ENCODE data around the gene CNTNAP2.
"Not testable (repeated sequence)": the region's sequence is repeated elsewhere in the genome, so short reads cannot be mapped to it uniquely, and the experiment has no call there.

CNTNAP2 gene

GRCh38 chr7:148277042-148277660, 2160.6 kb downstream of the CNTNAP2 start:
- Mint-ChIP-seq H3K4me1 (ENCODE audit: low read depth in 2 of 2) (no peaks in the 10 kb centered on the region), H3K27me3 (peaks cover 33 to 36% of the 10 kb centered on the region in 2 donors), H3K36me3 (ENCODE audit: insufficient read depth) (peaks cover 3% of the 10 kb centered on the region), H3K27ac (no peak overlapping the region), H3K9me3 (peaks cover 0 to 2% of the 10 kb centered on the region in 2 donors), H3K4me3 (no peak overlapping the region)
- ATAC-seq (replicated peaks) (no peak), DNase-seq (no peak)

- no peak for DNase-seq
Measured at GRCh38 chr7:148286150-148286549, 2169.5 kb downstream of the CNTNAP2 start.

GRCh38 chr7:148287538-148287937, 2170.9 kb downstream of the CNTNAP2 start:
- H3K4me3 Mint-ChIP-seq = no peak overlapping the region
- no peak for ATAC-seq (replicated peaks)

More at GRCh38 chr7:148286150-148286549, 2169.5 kb downstream of the CNTNAP2 start:
- ATAC-seq (replicated peaks) = no peak
- Mint-ChIP-seq H3K36me3 (ENCODE audit: insufficient read depth) (no peaks in the 10 kb centered on the region), H3K9me3 (no peaks in the 10 kb centered on the region), H3K27me3 (peaks cover 8 to 23% of the 10 kb centered on the region in 2 donors), H3K4me1 (ENCODE audit: low read depth in 2 of 2) (no peaks in the 10 kb centered on the region), H3K4me3 (no peak overlapping the region), H3K27ac (no peak overlapping the region)

GRCh38 chr7:148288592-148289151, 2172.1 kb downstream of the CNTNAP2 start:
- H3K36me3 Mint-ChIP-seq (ENCODE audit: insufficient read depth) = no peaks in the 10 kb centered on the region
- ATAC-seq (replicated peaks) (no peak), DNase-seq (no peak)
- H3K4me3 Mint-ChIP-seq = no peak overlapping the region
- H3K27ac Mint-ChIP-seq = no peak overlapping the region
- H3K27me3 Mint-ChIP-seq = peaks cover 12 to 26% of the 10 kb centered on the region in 2 donors
- no peaks in the 10 kb centered on the region for H3K9me3 Mint-ChIP-seq
- H3K4me1 Mint-ChIP-seq (ENCODE audit: low read depth in 2 of 2) = no peaks in the 10 kb centered on the region

More at GRCh38 chr7:148287538-148287937, 2170.9 kb downstream of the CNTNAP2 start:
- no peaks in the 10 kb centered on the region for H3K9me3 Mint-ChIP-seq
- no peaks in the 10 kb centered on the region for H3K4me1 Mint-ChIP-seq (ENCODE audit: low read depth in 2 of 2)
- H3K36me3 Mint-ChIP-seq (ENCODE audit: insufficient read depth) = no peaks in the 10 kb centered on the region
- H3K27me3 Mint-ChIP-seq = peaks cover 12 to 26% of the 10 kb centered on the region in 2 donors
- DNase-seq = no peak
- no peak overlapping the region for H3K27ac Mint-ChIP-seq

- no peaks in the 10 kb centered on the region for H3K9me3 Mint-ChIP-seq
- no peaks in the 10 kb centered on the region for H3K36me3 Mint-ChIP-seq (ENCODE audit: insufficient read depth)
- ATAC-seq (replicated peaks) (no peak), DNase-seq (no peak)
- H3K4me1 Mint-ChIP-seq (ENCODE audit: low read depth in 2 of 2) = no peaks in the 10 kb centered on the region
- H3K27me3 Mint-ChIP-seq = peaks cover 12 to 26% of the 10 kb centered on the region in 2 donors
- no peak overlapping the region for H3K4me3 Mint-ChIP-seq
- H3K27ac Mint-ChIP-seq = no peak overlapping the region
Measured at GRCh38 chr7:148289630-148290029, 2173.0 kb downstream of the CNTNAP2 start.

GRCh38 chr7:148290538-148290937, 2173.9 kb downstream of the CNTNAP2 start:
- Mint-ChIP-seq H3K4me3 (no peak overlapping the region), H3K27me3 (peaks cover 12 to 26% of the 10 kb centered on the region in 2 donors), H3K36me3 (ENCODE audit: insufficient read depth) (no peaks in the 10 kb centered on the region), H3K9me3 (no peaks in the 10 kb centered on the region), H3K27ac (no peak overlapping the region), H3K4me1 (ENCODE audit: low read depth in 2 of 2) (no peaks in the 10 kb centered on the region)
- DNase-seq = no peak
- ATAC-seq (replicated peaks) = no peak

- H3K36me3 Mint-ChIP-seq (ENCODE audit: insufficient read depth) = no peaks in the 10 kb centered on the region
- peaks cover 0 to under 1% of the 10 kb centered on the region in 2 donors for H3K9me3 Mint-ChIP-seq
- no peak overlapping the region for H3K27ac Mint-ChIP-seq
- no peak for ATAC-seq (replicated peaks)
- no peak for DNase-seq
- H3K4me1 Mint-ChIP-seq (ENCODE audit: low read depth in 2 of 2) = no peaks in the 10 kb centered on the region
- H3K4me3 Mint-ChIP-seq = no peak overlapping the region
- peaks cover 16 to 26% of the 10 kb centered on the region in 2 donors for H3K27me3 Mint-ChIP-seq
Measured at GRCh38 chr7:148291799-148292198, 2175.2 kb downstream of the CNTNAP2 start.

GRCh38 chr7:148296994-148297644, 2180.5 kb downstream of the CNTNAP2 start:
- peaks cover 0 to 12% of the 10 kb centered on the region in 2 donors for H3K27me3 Mint-ChIP-seq
- ATAC-seq (replicated peaks) = no peak

GRCh38 chr7:148298768-148299167, 2182.2 kb downstream of the CNTNAP2 start:
- DNase-seq; H3K27ac Mint-ChIP-seq; H3K4me3 Mint-ChIP-seq; H3K9me3 Mint-ChIP-seq; H3K4me1 Mint-ChIP-seq (ENCODE audit: low read depth in 2 of 2); ATAC-seq (replicated peaks); H3K36me3 Mint-ChIP-seq (ENCODE audit: insufficient read depth): not testable (repeated sequence)
- H3K27me3 Mint-ChIP-seq = peaks cover 0 to 12% of the 10 kb centered on the region in 2 donors

More at GRCh38 chr7:148296994-148297644, 2180.5 kb downstream of the CNTNAP2 start:
- Mint-ChIP-seq H3K9me3 (peaks cover 0 to 2% of the 10 kb centered on the region in 2 donors), H3K4me3 (no peak overlapping the region), H3K36me3 (ENCODE audit: insufficient read depth) (no peaks in the 10 kb centered on the region), H3K27ac (no peak overlapping the region), H3K4me1 (ENCODE audit: low read depth in 2 of 2) (no peaks in the 10 kb centered on the region)
- no peak for DNase-seq

GRCh38 chr7:148299350-148300276, 2183.0 kb downstream of the CNTNAP2 start:
- Mint-ChIP-seq H3K4me1 (ENCODE audit: low read depth in 2 of 2) (no peaks in the 10 kb centered on the region), H3K4me3 (no peak overlapping the region), H3K9me3 (peaks cover 0 to 2% of the 10 kb centered on the region in 2 donors), H3K36me3 (ENCODE audit: insufficient read depth) (no peaks in the 10 kb centered on the region), H3K27ac (no peak overlapping the region), H3K27me3 (peaks cover 0 to 12% of the 10 kb centered on the region in 2 donors)
- ATAC-seq (replicated peaks) (no peak), DNase-seq (no peak)

- not testable (repeated sequence) for H3K9me3 Mint-ChIP-seq; H3K36me3 Mint-ChIP-seq (ENCODE audit: insufficient read depth); H3K27me3 Mint-ChIP-seq; DNase-seq; H3K4me1 Mint-ChIP-seq (ENCODE audit: low read depth in 2 of 2); H3K4me3 Mint-ChIP-seq; H3K27ac Mint-ChIP-seq; ATAC-seq (replicated peaks)
Measured at GRCh38 chr7:148302436-148302835, 2185.8 kb downstream of the CNTNAP2 start.

GRCh38 chr7:148303295-148304082, 2186.9 kb downstream of the CNTNAP2 start:
- ATAC-seq (replicated peaks) = no peak
- Mint-ChIP-seq H3K36me3 (ENCODE audit: insufficient read depth) (no peaks in the 10 kb centered on the region), H3K27me3 (peaks cover 0 to 9% of the 10 kb centered on the region in 2 donors), H3K27ac (no peak overlapping the region), H3K4me1 (ENCODE audit: low read depth in 2 of 2) (no peaks in the 10 kb centered on the region), H3K9me3 (no peaks in the 10 kb centered on the region), H3K4me3 (no peak overlapping the region)
- no peak for DNase-seq

- no peak overlapping the region for H3K27ac Mint-ChIP-seq
- DNase-seq = no peak
- no peaks in the 10 kb centered on the region for H3K36me3 Mint-ChIP-seq (ENCODE audit: insufficient read depth)
- peaks cover under 1 to 10% of the 10 kb centered on the region in 2 donors for H3K27me3 Mint-ChIP-seq
- no peaks in the 10 kb centered on the region for H3K9me3 Mint-ChIP-seq
- no peaks in the 10 kb centered on the region for H3K4me1 Mint-ChIP-seq (ENCODE audit: low read depth in 2 of 2)
- no peak for ATAC-seq (replicated peaks)
- no peak overlapping the region for H3K4me3 Mint-ChIP-seq
Measured at GRCh38 chr7:148304083-148304335, 2187.4 kb downstream of the CNTNAP2 start.

Data from effector memory CD8-positive, alpha-beta T cell (primary cell).